DMS153 treated with DMSO at 0.1 percent for 48 hours (cell line): ENCODE data around the gene RPRD1B.
A peak's percentile ranks its signal among the peaks of the same experiment; 100 is the strongest.

ENCODE experiments used
- DNase-seq: peaks from one replicate; lab custom pipeline; 2025; ENCODE audit not compliant: unreplicated experiment; lab: John Stamatoyannopoulos, UW

Gene RPRD1B

GRCh38 chr20:38033330-38034107 lies at the start of gene RPRD1B, which contains the start of gene TTI1:
Gene RPRD1B (plus strand): TSS chr20:38033746. CDS start chr20:38033948, 202 bp downstream.
Gene TTI1 (minus strand): TSS chr20:38033456. CDS start chr20:38013816, 19,640 bp downstream.
- peak; percentile 74 for DNase-seq

DNA sequence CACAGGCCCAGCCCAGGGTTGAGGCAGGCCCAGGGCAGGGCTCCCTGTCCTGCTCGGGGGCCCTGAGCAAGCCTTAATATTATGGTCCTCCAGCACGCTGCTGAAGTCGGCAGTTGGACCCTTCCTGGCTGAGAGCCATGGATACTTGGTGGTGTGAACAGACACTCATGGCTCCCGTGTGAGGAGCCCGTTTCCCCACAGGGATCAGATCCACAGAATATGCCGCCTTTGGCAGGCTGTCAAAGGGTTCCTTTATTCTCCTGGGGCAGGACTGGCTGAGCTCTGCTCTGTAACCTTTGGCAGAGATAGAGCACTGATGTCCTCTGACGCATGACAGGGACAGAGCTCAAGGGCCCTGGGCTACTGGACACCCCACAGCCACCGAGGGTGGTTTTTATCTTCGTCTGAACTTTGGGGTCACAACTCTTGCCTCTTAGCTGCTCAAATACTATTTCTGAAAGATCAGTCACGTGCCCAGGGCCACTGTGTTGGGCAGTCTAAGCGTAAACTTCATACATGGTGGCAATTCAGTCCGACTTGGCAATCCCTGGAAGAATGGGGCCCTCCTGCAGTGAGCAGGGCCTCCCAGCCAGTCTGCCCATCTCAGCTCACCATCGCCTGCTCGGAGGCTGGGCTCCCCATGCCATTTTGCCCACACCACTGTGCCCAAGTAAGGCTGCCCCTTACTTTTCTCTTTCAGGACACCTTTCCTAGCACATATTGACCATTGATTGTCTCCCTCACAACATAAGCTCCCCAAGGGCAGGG lies 49.3 kb upstream of the RPRD1B start:
- no peak for DNase-seq

DNA sequence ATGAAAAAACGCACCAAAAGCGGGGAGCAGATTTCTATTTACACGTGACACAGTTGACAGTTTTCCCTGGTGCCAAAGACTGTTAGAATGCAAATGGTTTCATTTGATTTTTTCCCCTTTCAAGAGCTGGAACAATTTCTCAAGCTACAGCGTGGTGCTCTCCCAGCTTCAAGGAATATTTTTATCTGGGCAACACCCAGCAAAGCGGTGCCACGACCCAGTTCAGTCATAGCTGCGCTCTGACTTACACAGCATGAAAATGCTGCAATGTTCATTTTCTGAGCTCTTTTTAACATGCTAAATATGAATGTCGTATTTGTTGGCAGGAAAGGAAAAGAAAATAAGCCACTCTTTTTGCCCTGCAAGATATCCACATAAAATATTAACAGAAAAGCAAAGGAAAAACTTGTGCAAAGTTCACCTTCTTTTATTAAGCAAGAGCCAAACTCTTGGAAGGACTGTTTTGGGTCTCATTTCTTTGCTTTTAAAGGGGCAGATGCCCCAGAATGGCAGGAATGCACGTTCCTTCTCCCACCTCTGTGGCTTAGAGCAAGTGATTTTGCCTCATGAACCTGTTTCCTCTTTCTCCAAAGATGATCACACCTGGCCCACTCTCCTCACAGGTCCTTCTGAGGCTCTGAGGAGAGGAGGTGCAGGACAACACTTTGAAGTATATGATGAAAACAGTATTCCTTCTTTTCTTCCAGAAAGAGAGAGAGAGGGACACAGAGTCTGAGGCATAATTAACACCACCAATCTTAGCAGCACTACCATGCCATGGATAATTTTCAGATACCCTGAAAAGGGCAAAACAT lies 47.3 kb upstream of the RPRD1B start:
- DNase-seq = no peak

GRCh38 chr20:37986873-37987601 lies 46.5 kb upstream of the RPRD1B start:
- no peak for DNase-seq

DNA sequence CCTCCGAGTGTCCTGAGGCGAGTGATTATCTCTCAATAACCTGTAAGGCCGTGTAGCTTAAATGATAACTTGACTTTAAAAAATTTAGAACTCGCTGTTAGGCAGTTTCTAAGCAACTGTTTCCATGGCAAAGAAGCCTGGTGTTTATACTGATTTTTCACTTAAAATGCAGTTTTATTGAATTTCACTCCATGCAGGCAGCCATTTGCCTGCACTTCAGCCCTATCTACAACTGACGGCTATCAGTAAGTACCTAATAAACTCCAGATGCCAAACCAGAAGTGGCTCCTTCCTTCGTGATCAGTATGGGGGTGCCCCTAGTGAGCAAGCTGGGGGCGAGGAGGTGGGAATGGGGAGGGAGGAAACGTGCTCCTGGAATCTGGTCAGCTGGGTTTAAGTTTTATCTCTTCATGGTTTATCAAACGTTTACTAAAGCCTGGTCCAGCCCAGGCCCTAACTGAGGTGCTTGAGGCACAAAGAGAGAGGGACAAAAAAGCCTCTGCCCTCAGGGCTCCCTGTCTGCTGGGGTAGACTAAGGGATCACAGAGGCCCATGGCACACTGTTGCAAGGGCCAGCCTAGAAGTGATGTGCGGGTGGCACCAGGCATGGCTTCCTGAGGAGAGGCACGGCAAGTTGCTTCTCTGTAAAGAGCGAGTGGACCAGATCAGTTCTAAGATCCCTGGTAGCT lies 45.8 kb upstream of the RPRD1B start:
- DNase-seq = no peak

DNA sequence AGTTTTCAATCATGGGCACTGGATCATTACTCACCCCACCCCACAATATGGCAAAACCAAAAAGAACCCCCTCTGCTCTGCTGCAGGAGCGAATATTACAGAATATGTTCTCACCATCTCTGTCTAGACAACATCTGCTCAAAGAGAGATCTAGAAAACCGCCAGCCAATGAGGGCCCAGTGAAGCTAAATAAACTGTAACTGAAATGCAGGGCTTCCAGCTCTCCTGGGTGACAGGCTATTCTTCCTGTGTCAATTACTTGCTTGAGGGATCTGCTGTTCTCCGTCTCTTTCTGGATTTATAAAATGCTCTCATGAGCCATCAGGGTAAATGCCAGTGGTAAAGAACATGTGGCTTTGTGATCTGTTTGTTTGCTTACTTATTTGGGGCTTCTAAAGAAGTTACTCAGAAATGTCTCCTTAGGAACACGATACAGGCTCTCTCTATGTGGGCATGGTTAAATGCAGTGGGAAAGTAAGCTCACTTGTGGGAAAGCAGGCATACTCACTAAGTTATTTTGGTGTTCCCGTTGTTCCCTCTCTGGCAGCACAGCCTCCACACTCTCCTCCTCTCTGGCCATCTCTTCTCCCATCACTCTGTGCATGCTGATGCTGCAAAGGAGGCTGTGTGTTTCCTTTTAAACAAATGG lies 45.1 kb upstream of the RPRD1B start:
- DNase-seq = no peak

GRCh38 chr20:37989601-37990295 lies 43.8 kb upstream of the RPRD1B start:
- peak; percentile 20 for DNase-seq

- peak; percentile 42 for DNase-seq
These were observed 42.9 kb upstream of the RPRD1B start for GRCh38 chr20:37990571-37991151.

GRCh38 chr20:37991157-37991866 lies 42.2 kb upstream of the RPRD1B start:
- no peak for DNase-seq

DNA sequence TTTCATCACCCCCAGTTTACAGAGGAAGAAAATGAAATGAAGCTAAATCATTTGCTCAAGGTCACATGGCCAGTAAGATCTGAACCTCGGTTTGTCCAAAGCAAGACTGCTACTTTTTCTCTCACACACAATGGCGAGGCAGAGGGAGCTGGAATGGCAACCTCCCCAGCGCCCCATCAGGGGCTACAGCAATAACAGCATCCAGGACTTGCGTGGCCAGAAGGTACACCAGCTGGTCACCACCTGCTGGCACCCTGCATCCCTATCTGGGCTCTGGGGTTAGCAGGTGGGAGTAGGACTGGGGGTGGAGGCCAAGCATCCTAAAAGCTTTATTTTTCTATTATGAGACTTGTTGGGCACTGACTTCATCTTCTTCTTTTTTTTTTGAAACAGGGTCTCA lies 41.6 kb upstream of the RPRD1B start:
- no peak for DNase-seq

GRCh38 chr20:37992802-37993409 lies 40.6 kb upstream of the RPRD1B start:
- DNase-seq = peak; percentile 12

DNA sequence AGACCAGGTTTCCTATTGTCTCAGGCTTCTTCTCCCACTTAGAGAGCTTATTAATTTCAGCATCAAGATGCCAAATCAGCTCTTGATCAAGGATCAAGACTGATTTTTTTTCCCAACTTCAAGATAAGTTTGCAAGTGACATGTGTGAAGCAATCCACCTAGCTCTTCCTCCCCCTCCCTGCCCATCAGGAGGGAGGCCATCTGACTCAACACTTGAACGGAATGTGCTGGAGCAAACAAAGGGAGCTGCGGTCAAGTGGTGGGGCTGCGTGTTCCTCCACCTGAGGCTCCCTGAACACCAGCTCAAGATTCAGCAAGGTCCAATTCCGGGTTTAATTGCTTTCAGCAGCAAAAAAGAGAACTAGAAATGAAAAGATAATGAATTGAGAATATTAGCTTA lies 39.0 kb upstream of the RPRD1B start:
- no peak for DNase-seq

DNA sequence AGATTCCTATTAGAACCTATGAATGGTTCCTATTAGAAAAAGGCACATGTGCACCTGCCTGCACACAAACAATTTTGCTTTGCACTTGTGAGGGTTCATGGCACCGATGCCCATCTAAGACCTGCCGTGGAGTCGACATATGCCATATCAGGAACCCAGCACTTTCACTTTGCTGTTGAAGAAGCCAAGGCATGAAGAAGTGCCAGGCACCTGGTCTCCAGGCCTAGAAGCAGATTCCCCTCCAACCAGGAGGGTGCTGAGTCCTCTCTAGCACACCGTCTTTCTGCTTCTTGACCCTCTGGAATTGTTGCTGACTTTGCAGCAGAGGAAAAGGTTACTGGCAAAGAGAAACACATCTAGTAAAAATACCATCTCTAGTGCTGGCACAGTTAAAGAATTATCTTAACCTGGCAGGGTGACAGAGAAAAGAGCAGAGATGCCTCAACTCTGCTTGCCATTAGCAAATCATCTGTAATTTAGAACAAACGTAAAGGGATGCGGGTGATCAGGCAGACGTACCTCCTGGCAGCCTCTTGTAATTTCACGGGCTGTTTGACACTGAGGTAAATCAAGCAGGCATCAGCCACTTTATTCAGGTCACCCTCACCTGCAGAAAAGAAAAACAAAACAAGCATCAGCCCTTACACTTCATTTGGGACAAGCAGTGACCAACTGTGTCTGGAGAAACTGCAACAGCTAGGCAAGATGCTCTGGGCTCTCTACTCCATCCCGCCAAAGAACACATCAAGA lies 37.5 kb upstream of the RPRD1B start:
- no peak for DNase-seq

GRCh38 chr20:37997516-37997915 lies 36.0 kb upstream of the RPRD1B start:
- no peak for DNase-seq

GRCh38 chr20:37999526-38000263 lies 33.9 kb upstream of the RPRD1B start:
- DNase-seq = no peak

DNA sequence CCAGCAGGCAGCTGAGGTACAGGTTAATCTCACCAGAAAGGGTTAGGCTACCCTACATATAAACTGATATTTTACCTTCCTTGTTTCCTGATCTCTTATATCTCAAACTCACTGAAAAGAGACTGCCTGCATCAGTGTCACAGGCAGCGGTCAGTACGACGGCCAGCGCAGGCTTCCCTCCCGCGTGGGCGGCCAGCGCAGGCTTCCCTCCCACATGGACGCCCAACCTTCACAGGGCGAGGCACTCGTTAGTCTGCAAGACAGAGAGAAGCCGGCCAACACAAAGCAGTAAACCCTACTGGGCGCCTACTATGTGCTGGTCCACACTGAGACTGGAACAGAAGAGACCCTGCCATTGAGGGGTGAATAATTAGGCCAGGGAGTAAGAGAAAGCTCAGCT lies 33.3 kb upstream of the RPRD1B start:
- DNase-seq = no peak
